GM21515 (cell line): ENCODE measurements around the gene PACSIN2.
"Not testable (repeated sequence)": the region's sequence is repeated elsewhere in the genome, so short reads cannot be mapped to it uniquely, and the experiment has no call there.

Experiments used
- ATAC-seq: cut with Tn5 transposase; IDR thresholded peaks from one replicate; pipeline ENCODE4 v1.9.1; 2021; ENCODE audit not compliant: unreplicated experiment

The PACSIN2 gene

GRCh38 chr22:42929838-42930155 is 85.2 kb downstream of the PACSIN2 start:
- no peak for ATAC-seq

- ATAC-seq, result no peak
Observed at GRCh38 chr22:42928969-42929837, 85.7 kb downstream of the PACSIN2 start.

GRCh38 chr22:42927966-42928365 is 87.0 kb downstream of the PACSIN2 start:
- no peak for ATAC-seq

- no peak for ATAC-seq
Observed at GRCh38 chr22:42926768-42927167, 88.2 kb downstream of the PACSIN2 start.

GRCh38 chr22:42926104-42926503 is 88.8 kb downstream of the PACSIN2 start:
- no peak for ATAC-seq

GRCh38 chr22:42925598-42925997 is 89.4 kb downstream of the PACSIN2 start:
- ATAC-seq, result no peak

GRCh38 chr22:42925031-42925430 is 89.9 kb downstream of the PACSIN2 start:
- ATAC-seq, result not testable (repeated sequence)

- ATAC-seq, result no peak
Observed at GRCh38 chr22:42924436-42924835, 90.5 kb downstream of the PACSIN2 start.

- no peak for ATAC-seq
Observed at GRCh38 chr22:42922374-42923191, 92.4 kb downstream of the PACSIN2 start.

GRCh38 chr22:42920101-42920820 is 94.7 kb downstream of the PACSIN2 start:
- no peak for ATAC-seq

GRCh38 chr22:42919199-42919598 is 95.8 kb downstream of the PACSIN2 start:
- no peak for ATAC-seq

GRCh38 chr22:42918500-42918899 is 96.4 kb downstream of the PACSIN2 start:
- no peak for ATAC-seq

GRCh38 chr22:42917358-42917757 is 97.6 kb downstream of the PACSIN2 start:
- ATAC-seq, result not testable (repeated sequence)

GRCh38 chr22:42915980-42916765 is 98.8 kb downstream of the PACSIN2 start:
- ATAC-seq, result no peak

GRCh38 chr22:42914511-42915076 is 100.4 kb downstream of the PACSIN2 start:
- ATAC-seq, result no peak

GRCh38 chr22:42913874-42914510 is 101.0 kb downstream of the PACSIN2 start:
- no peak for ATAC-seq

- ATAC-seq, result no peak
Observed at GRCh38 chr22:42912059-42912458, 102.9 kb downstream of the PACSIN2 start.

GRCh38 chr22:42910221-42910942 is 104.6 kb downstream of the PACSIN2 start:
- ATAC-seq, result no peak

GRCh38 chr22:42909363-42910058 is 105.4 kb downstream of the PACSIN2 start:
- no peak for ATAC-seq
